ENCODE measurements around the gene LIN7A. TPM values are rescaled to one million over a fixed set of nuclear protein-coding genes. Genes with fewer than 3 reads are reported as not detected.
"Not testable (repeated sequence)": the region's sequence is repeated elsewhere in the genome, so short reads cannot be mapped to it uniquely, and the experiment has no call there.

LIN7A gene
- polyA plus RNA-seq, 3 donors: 18.0 to 19.2 (median 18.7) TPM

DNA sequence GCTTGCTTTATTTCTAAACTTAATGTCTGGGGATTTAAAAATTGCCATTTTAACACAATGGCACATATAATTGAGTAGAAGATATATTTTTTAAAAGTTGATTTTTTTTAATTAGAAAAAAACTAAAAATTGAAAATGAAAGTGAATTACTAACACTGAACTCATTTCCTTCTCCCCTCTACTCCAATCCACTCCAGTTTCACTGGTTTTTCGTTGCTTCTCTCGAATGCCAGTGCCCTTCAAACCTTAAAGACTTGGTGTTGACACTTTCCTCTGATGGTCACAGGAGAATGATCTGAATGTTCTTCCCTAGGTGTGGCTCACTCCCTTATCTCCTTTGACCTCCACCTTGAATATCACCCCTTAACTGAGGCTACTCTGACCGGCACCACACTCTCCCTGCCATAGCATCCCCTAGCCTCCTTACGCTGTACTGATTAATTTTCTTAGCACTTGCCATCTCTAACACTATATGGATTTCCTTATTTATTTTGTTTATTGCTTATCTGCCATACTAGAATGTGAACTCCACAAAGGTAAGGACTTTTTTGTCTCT, 107.1 kb downstream of the LIN7A start:
- no peak for DNase-seq (ENCODE audit: extremely low read depth in 1 of 11, low read depth in 9 of 11, low spot score in 4 of 11)

- DNase-seq (ENCODE audit: extremely low read depth in 1 of 11, low read depth in 9 of 11, low spot score in 4 of 11): no peak
These were observed 108.0 kb downstream of the LIN7A start for GRCh38 chr12:80829767-80830166.

DNA sequence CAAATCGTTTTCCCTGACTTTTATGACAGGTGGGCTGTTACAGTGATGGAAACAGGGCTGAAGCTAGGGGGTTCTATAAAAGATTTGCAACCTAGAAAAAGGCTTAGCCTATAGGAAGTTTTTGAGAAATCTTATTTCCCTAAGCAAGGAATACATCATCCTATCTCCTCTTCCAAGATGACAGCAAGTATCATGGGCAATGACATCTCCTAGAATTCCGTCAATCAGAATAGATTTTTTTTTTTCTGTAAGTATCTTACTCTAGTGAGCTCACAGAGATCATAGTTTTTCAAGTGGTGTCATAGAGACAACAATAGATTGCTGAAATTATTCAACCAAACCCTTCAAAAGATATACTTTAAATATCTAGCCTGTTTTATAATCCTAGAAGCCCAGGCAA, 112.2 kb downstream of the LIN7A start:
- DNase-seq (ENCODE audit: extremely low read depth in 1 of 11, low read depth in 9 of 11, low spot score in 4 of 11): no peak

GRCh38 chr12:80823393-80823792, 114.3 kb downstream of the LIN7A start:
- DNase-seq (ENCODE audit: extremely low read depth in 1 of 11, low read depth in 9 of 11, low spot score in 4 of 11): no peak

GRCh38 chr12:80821513-80822000, 116.2 kb downstream of the LIN7A start:
- DNase-seq (ENCODE audit: extremely low read depth in 1 of 11, low read depth in 9 of 11, low spot score in 4 of 11): no peak

GRCh38 chr12:80818878-80819277, 118.9 kb downstream of the LIN7A start:
- no peak for DNase-seq (ENCODE audit: extremely low read depth in 1 of 11, low read depth in 9 of 11, low spot score in 4 of 11)

GRCh38 chr12:80815351-80815750, 122.4 kb downstream of the LIN7A start:
- no peak for DNase-seq (ENCODE audit: extremely low read depth in 1 of 11, low read depth in 9 of 11, low spot score in 4 of 11)

- DNase-seq (ENCODE audit: extremely low read depth in 1 of 11, low read depth in 9 of 11, low spot score in 4 of 11): no peak
These were observed 123.3 kb downstream of the LIN7A start for GRCh38 chr12:80814453-80814852.

DNA sequence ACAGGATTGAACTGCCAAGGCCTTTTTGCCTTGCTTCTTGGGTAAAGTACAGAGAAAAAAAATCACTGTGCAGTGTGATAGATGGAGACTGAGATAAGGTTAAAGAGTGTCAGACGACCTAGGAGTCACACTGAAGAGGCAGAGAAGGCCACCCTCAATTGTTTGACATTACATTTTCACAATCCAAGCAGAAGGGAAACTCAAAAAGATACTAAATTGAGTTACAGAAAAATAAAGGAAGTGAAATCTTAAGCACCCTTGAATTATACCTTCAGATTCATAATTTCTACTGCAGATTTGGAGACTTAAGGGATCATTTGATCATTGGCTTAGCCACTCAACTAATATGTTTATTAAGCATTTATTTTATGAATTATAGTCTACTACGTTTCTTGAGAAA, 123.9 kb downstream of the LIN7A start:
- DNase-seq (ENCODE audit: extremely low read depth in 1 of 11, low read depth in 9 of 11, low spot score in 4 of 11): no peak

GRCh38 chr12:80811957-80812708, 125.6 kb downstream of the LIN7A start:
- no peak for DNase-seq (ENCODE audit: extremely low read depth in 1 of 11, low read depth in 9 of 11, low spot score in 4 of 11)

GRCh38 chr12:80810874-80811273, 126.9 kb downstream of the LIN7A start:
- DNase-seq (ENCODE audit: extremely low read depth in 1 of 11, low read depth in 9 of 11, low spot score in 4 of 11): no peak

- no peak for DNase-seq (ENCODE audit: extremely low read depth in 1 of 11, low read depth in 9 of 11, low spot score in 4 of 11)
These were observed 130.0 kb downstream of the LIN7A start for GRCh38 chr12:80807640-80808288.

- DNase-seq (ENCODE audit: extremely low read depth in 1 of 11, low read depth in 9 of 11, low spot score in 4 of 11): no peak
These were observed 132.6 kb downstream of the LIN7A start for GRCh38 chr12:80805106-80805505.

DNA sequence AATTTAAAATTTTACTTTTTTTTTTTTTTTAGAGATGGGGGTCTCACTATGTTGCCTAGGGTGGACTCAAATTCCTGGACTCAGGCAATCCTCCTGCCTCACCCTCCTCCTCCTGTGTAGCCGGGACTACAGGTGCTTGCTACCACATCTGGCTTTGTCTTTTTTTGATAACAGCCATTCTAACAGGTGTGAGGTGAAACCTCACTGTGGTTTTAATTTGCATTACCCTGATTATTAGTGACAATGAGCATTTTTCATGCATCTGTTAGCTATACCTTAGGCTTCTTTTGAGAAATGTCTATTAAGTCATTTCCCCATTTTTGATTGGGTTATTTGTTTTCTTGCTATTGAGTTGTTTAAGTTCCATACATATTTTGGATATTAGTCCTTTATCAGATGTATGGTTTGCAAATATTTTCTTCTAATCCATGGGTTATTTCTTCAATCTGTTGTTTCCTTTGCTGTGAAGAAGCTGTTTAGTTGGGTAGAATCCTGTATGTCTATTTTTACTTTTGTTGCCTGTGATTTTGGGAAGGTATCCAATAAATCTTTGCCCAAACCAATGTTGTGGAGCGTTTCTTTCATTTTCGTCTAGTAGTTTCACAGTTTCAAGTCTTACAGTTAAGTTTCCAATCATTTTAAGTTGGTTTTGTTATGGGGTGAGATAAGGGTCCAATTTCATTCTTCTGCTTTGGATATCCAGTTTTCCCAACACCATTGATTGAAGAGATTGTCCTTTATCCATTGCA, 134.9 kb downstream of the LIN7A start:
- no peak for DNase-seq (ENCODE audit: extremely low read depth in 1 of 11, low read depth in 9 of 11, low spot score in 4 of 11)

- no peak for DNase-seq (ENCODE audit: extremely low read depth in 1 of 11, low read depth in 9 of 11, low spot score in 4 of 11)
These were observed 139.5 kb downstream of the LIN7A start for GRCh38 chr12:80798281-80798680.

- peak in 1 of 11 donors; percentile 7 for DNase-seq (ENCODE audit: extremely low read depth in 1 of 11, low read depth in 9 of 11, low spot score in 4 of 11)
These were observed 143.2 kb downstream of the LIN7A start for GRCh38 chr12:80794551-80794950.

GRCh38 chr12:80792861-80793260, 144.9 kb downstream of the LIN7A start:
- DNase-seq (ENCODE audit: extremely low read depth in 1 of 11, low read depth in 9 of 11, low spot score in 4 of 11): no peak

- no peak for DNase-seq (ENCODE audit: extremely low read depth in 1 of 11, low read depth in 9 of 11, low spot score in 4 of 11)
These were observed 145.9 kb downstream of the LIN7A start for GRCh38 chr12:80791863-80792262.

GRCh38 chr12:80788407-80788806, 149.3 kb downstream of the LIN7A start:
- DNase-seq (ENCODE audit: extremely low read depth in 1 of 11, low read depth in 9 of 11, low spot score in 4 of 11): not testable (repeated sequence)
